Activated B cell treated with CpG ODN at 0.5 μM for 24 hours (primary cell): ENCODE data around the gene TMEM9. TPM values are rescaled to one million over a fixed set of nuclear protein-coding genes. Genes with fewer than 3 reads are reported as not detected.
"Not testable (repeated sequence)": the region's sequence is repeated elsewhere in the genome, so short reads cannot be mapped to it uniquely, and the experiment has no call there.

Experiments
- ATAC-seq: fragments of 200-7000 bp; cut with Tn5 transposase; one replicate; pipeline ENCODE4 v1.10.0; 2021; ENCODE audit warnings: low read depth, mild to moderate bottlenecking, moderate library complexity
- CTCF ChIA-PET: fragments of 350-600 bp; sonication (Branson Sonifier 250); formaldehyde crosslinking; loops from one replicate; lab custom pipeline; 2021; ENCODE audit warnings: antibody characterized with exemption; lab: Charles Lee
- POLR2A ChIA-PET: fragments of 350-600 bp; sonication (Branson Sonifier 250); formaldehyde crosslinking; loops from one replicate; lab custom pipeline; 2021; ENCODE audit warnings: antibody characterized with exemption; lab: Charles Lee
- DNase-seq: peaks from one replicate; pipeline ENCODE4 v3.0.0; 2022
- H3K27ac Mint-ChIP-seq: one replicate; pipeline ENCODE4 v1.8.0; 2020; ENCODE audit warnings: mixed read lengths
- H3K27me3 Mint-ChIP-seq: one replicate; pipeline ENCODE4 v1.8.0; 2021; ENCODE audit warnings: mixed read lengths
- H3K36me3 Mint-ChIP-seq: one replicate; pipeline ENCODE4 v1.8.0; 2021; ENCODE audit warnings: low read depth, mixed read lengths
- H3K4me1 Mint-ChIP-seq: one replicate; pipeline ENCODE4 v1.8.0; 2021; ENCODE audit warnings: mixed read lengths
- H3K4me3 Mint-ChIP-seq: one replicate; pipeline ENCODE4 v1.8.0; 2020; ENCODE audit warnings: mild to moderate bottlenecking, mixed read lengths
- H3K9me3 Mint-ChIP-seq: one replicate; pipeline ENCODE4 v1.8.0; 2020; ENCODE audit warnings: mixed read lengths
- CTCF ChIP-seq: fragments of 200-600 bp; IDR thresholded peaks from one replicate; pipeline ENCODE4 v1.8.0; 2022; ENCODE audit warnings: antibody characterized with exemption, mild to moderate bottlenecking
- intact Hi-C: fragments of 100-400 bp; cut with micrococcal nuclease; formaldehyde crosslinking; loops from one replicate; pipeline ENCODE4 v1.15.1; 2024
- total RNA-seq: library from RNA; stranded (reverse); gene quantifications from 2 replicates; pipeline ENCODE4 v1.2.3, GENCODE V29; 2022

The TMEM9 gene
- total RNA-seq, 1 donor from 2014 or later, result 19.0 TPM

- no peaks in the 10 kb centered on the region for H3K27me3 Mint-ChIP-seq
- ChIA-PET CTCF (no interaction called here), POLR2A (interaction anchor here (1.3 kb wide), 1 partner anchor 13 kb away, joined by 6 read pairs; the partner anchor contains the start of gene TMEM9)
- ATAC-seq, result no peak
- intact Hi-C loops, result no loop called here
- no peaks in the 10 kb centered on the region for H3K9me3 Mint-ChIP-seq
- no peak overlapping the region for H3K27ac Mint-ChIP-seq
- peaks cover 12% of the 10 kb centered on the region for H3K4me1 Mint-ChIP-seq
- TF ChIP-seq CTCF, result no peak
- no peaks in the 10 kb centered on the region for H3K36me3 Mint-ChIP-seq
- no peak overlapping the region for H3K4me3 Mint-ChIP-seq
- no peak for DNase-seq
Measured at GRCh38 chr1:201167041-201167991, 13.0 kb upstream of the TMEM9 start.

GRCh38 chr1:201164645-201165044 lies 10.4 kb upstream of the TMEM9 start:
- intact Hi-C loops, result no loop called here
- Mint-ChIP-seq H3K36me3 (no peaks in the 10 kb centered on the region), H3K4me3 (no peak overlapping the region), H3K4me1 (no peaks in the 10 kb centered on the region), H3K9me3 (no peaks in the 10 kb centered on the region), H3K27ac (no peak overlapping the region), H3K27me3 (peaks cover 6% of the 10 kb centered on the region)
- no peak for DNase-seq
- TF ChIP-seq CTCF, result no peak
- POLR2A ChIA-PET, result no interaction called here
- ATAC-seq, result no peak
- CTCF ChIA-PET, result no interaction called here

GRCh38 chr1:201163707-201164106 lies 9.4 kb upstream of the TMEM9 start:
- TF ChIP-seq CTCF, result no peak
- Mint-ChIP-seq H3K9me3 (no peaks in the 10 kb centered on the region), H3K27ac (no peak overlapping the region), H3K27me3 (peaks cover 6% of the 10 kb centered on the region), H3K36me3 (no peaks in the 10 kb centered on the region), H3K4me3 (no peak overlapping the region), H3K4me1 (no peaks in the 10 kb centered on the region)
- ChIA-PET POLR2A (no interaction called here), CTCF (no interaction called here)
- intact Hi-C loops, result no loop called here
- ATAC-seq, result no peak
- no peak for DNase-seq

- H3K9me3 Mint-ChIP-seq, H3K4me3 Mint-ChIP-seq, H3K27me3 Mint-ChIP-seq, H3K36me3 Mint-ChIP-seq, CTCF ChIA-PET, ATAC-seq, DNase-seq, POLR2A ChIA-PET, H3K4me1 Mint-ChIP-seq, H3K27ac Mint-ChIP-seq, intact Hi-C loops: not testable (repeated sequence)
Measured at GRCh38 chr1:201163036-201163435, 8.8 kb upstream of the TMEM9 start.

- intact Hi-C loops, result no loop called here
- Mint-ChIP-seq H3K4me3 (no peak overlapping the region), H3K9me3 (no peaks in the 10 kb centered on the region), H3K4me1 (peaks cover 14% of the 10 kb centered on the region), H3K27ac (no peak overlapping the region), H3K27me3 (peaks cover 11% of the 10 kb centered on the region), H3K36me3 (peaks cover 3% of the 10 kb centered on the region)
- CTCF ChIA-PET, result no interaction called here
- DNase-seq (no peak), ATAC-seq (no peak)
- TF ChIP-seq CTCF, result no peak
- POLR2A ChIA-PET, result no interaction called here
Measured at GRCh38 chr1:201157949-201158348, 3.7 kb upstream of the TMEM9 start.
